CD4-positive, alpha-beta T cell (primary cell): ENCODE measurements around the gene CNBP. TPM values are rescaled to one million over a fixed set of nuclear protein-coding genes. Genes with fewer than 3 reads are reported as not detected.

Source experiments
- ATAC-seq: fragments of 200-7000 bp; cut with Tn5 transposase; one replicate; pipeline ENCODE4 v1.10.0; 2022; ENCODE audit warnings: mild to moderate bottlenecking; ENCODE audit not compliant: poor library complexity
- CTCF ChIA-PET: fragments of 350-600 bp; sonication (Branson Sonifier 250); formaldehyde crosslinking; loops from one replicate; lab custom pipeline; 2021; ENCODE audit warnings: antibody characterized with exemption, inconsistent platforms; lab: Charles Lee
- POLR2A ChIA-PET: fragments of 350-600 bp; sonication (Branson Sonifier 250); formaldehyde crosslinking; loops from one replicate; lab custom pipeline; 2021; ENCODE audit warnings: antibody characterized with exemption, inconsistent platforms; lab: Charles Lee
- DNase-seq, 14 experiments: peaks; one replicate each; pipeline ENCODE4 v3.0.0-alpha.2; 2013 to 2020; ENCODE audit warnings: mixed read lengths in 2 of 14
- H3K27ac ChIP-seq, 2 donors: one replicate each; pipeline versions ENCODE4 v1.5.1 to v1.7.0; 2013; ENCODE audit warnings: low read length in 2 of 2, low read depth in 1 of 2, mild to moderate bottlenecking in 1 of 2
- H3K27me3 ChIP-seq, 2 experiments: 1 replicate in 1 of 2; 2 replicates in 1 of 2; pipeline versions ENCODE4 v1.6.1 to v1.7.0; 2013; ENCODE audit warnings: low read length in 2 of 2, control low read depth in 1 of 2, mild to moderate bottlenecking in 1 of 2, moderate library complexity in 1 of 2; ENCODE audit not compliant: insufficient read depth in 2 of 2, control insufficient read depth in 1 of 2
- H3K36me3 ChIP-seq: one replicate; pipeline ENCODE4 v1.6.1; 2013; ENCODE audit warnings: low read length, control low read depth; ENCODE audit not compliant: insufficient read depth
- H3K4me1 ChIP-seq: one replicate; pipeline ENCODE4 v1.6.1; 2013; ENCODE audit warnings: low read length, control low read depth; ENCODE audit not compliant: insufficient read depth
- H3K4me3 ChIP-seq: one replicate; pipeline ENCODE4 v1.5.1; 2013; ENCODE audit warnings: mild to moderate bottlenecking, low read length, moderate library complexity
- H3K9me3 ChIP-seq, 2 experiments: 1 replicate in 1 of 2; 2 replicates in 1 of 2; pipeline versions ENCODE4 v1.6.1 to v1.7.0; 2013; ENCODE audit warnings: low read length in 2 of 2, mild to moderate bottlenecking in 2 of 2, control low read depth in 1 of 2, moderate library complexity in 1 of 2; ENCODE audit not compliant: control insufficient read depth in 1 of 2, insufficient read depth in 1 of 2
- H3K27ac Mint-ChIP-seq: one replicate; pipeline ENCODE4 v1.8.0; 2020; ENCODE audit warnings: mixed read lengths
- H3K27me3 Mint-ChIP-seq: one replicate; pipeline ENCODE4 v1.8.0; 2021; ENCODE audit warnings: mixed read lengths
- H3K36me3 Mint-ChIP-seq: one replicate; pipeline ENCODE4 v1.8.0; 2021; ENCODE audit warnings: low read depth, mixed read lengths
- H3K4me1 Mint-ChIP-seq: one replicate; pipeline ENCODE4 v1.8.0; 2021; ENCODE audit warnings: low read depth, mixed read lengths
- H3K4me3 Mint-ChIP-seq: one replicate; pipeline ENCODE4 v1.8.0; 2020; ENCODE audit warnings: mild to moderate bottlenecking, mixed read lengths
- H3K9me3 Mint-ChIP-seq: one replicate; pipeline ENCODE4 v1.8.0; 2020; ENCODE audit warnings: mixed read lengths
- CTCF ChIP-seq: fragments of 200-600 bp; IDR thresholded peaks from one replicate; pipeline ENCODE4 v1.8.0; 2022; ENCODE audit warnings: antibody characterized with exemption, mild to moderate bottlenecking
- intact Hi-C, 2 experiments: fragments of 100-400 bp; cut with DNase I in 1 of 2; cut with micrococcal nuclease in 1 of 2; formaldehyde crosslinking; loops; one replicate each; pipeline versions ENCODE4 v1.15.1 to v1.9.0; 2023 to 2025; cut with DNase I, micrococcal nuclease
- total RNA-seq, 174 experiments: library from RNA in 2 of 174; stranded (reverse) in 2 of 174; gene quantifications; one replicate each; pipeline ENCODE4 v1.2.3 and lab custom pipeline; 2021 to 2026

The CNBP gene
- total RNA-seq, 2 experiments from 2014 or later, result 260 to 267 TPM

- no peak for TF ChIP-seq CTCF
- Mint-ChIP-seq H3K9me3 (no peaks in the 10 kb centered on the region), H3K36me3 (no peaks in the 10 kb centered on the region), H3K27ac (no peak overlapping the region), H3K4me1 (no peaks in the 10 kb centered on the region), H3K4me3 (no peak overlapping the region), H3K27me3 (no peaks in the 10 kb centered on the region)
- intact Hi-C loops, result no loop called here
- no peak for ATAC-seq
- DNase-seq, result no peak
- CTCF ChIA-PET, result no interaction called here
- H3K36me3 ChIP-seq, result no peaks in the 10 kb centered on the region
- no peaks in the 10 kb centered on the region for H3K9me3 ChIP-seq
- no peak overlapping the region for H3K27ac ChIP-seq
- H3K27me3 ChIP-seq, result no peaks in the 10 kb centered on the region
- POLR2A ChIA-PET, result no interaction called here
- no peak overlapping the region for H3K4me3 ChIP-seq
- H3K4me1 ChIP-seq, result no peaks in the 10 kb centered on the region
Measured at GRCh38 chr3:129204473-129204872, 20.8 kb upstream of the CNBP start.

DNA sequence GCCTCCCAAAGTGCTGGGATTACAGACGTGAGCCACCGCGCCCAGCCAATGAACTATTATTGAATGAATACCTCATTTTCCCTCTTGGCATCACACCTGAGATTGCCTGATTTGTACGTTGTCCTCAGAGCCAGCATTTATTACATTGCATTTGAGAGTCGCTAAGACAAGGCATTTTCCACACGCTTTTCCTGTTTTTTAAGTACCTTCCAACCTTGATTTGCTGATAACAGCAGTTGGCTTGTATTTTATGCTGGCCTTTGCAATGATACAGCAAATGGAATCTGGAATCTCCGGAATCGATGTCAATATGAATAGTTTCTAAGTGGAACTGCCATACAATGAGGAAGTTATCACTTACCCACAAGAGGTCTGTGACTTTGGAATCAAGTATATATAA, 15.7 kb upstream of the CNBP start:
- TF ChIP-seq CTCF, result no peak
- ChIA-PET CTCF (no interaction called here), POLR2A (no interaction called here)
- H3K36me3 ChIP-seq, result no peaks in the 10 kb centered on the region
- no peak overlapping the region for H3K27ac ChIP-seq
- no peaks in the 10 kb centered on the region for H3K4me1 ChIP-seq
- no peaks in the 10 kb centered on the region for H3K27me3 Mint-ChIP-seq
- no peaks in the 10 kb centered on the region for H3K27me3 ChIP-seq
- H3K4me1 Mint-ChIP-seq, result no peaks in the 10 kb centered on the region
- no peak for DNase-seq
- no peak overlapping the region for H3K27ac Mint-ChIP-seq
- H3K4me3 ChIP-seq, result no peak overlapping the region
- no peaks in the 10 kb centered on the region for H3K36me3 Mint-ChIP-seq
- intact Hi-C loops, result no loop called here
- H3K9me3 ChIP-seq, result no peaks in the 10 kb centered on the region
- H3K9me3 Mint-ChIP-seq, result no peaks in the 10 kb centered on the region
- ATAC-seq, result no peak
- no peak overlapping the region for H3K4me3 Mint-ChIP-seq

- Mint-ChIP-seq H3K36me3 (no peaks in the 10 kb centered on the region), H3K27ac (no peak overlapping the region), H3K9me3 (no peaks in the 10 kb centered on the region), H3K27me3 (no peaks in the 10 kb centered on the region), H3K4me1 (no peaks in the 10 kb centered on the region), H3K4me3 (no peak overlapping the region)
- Histone ChIP-seq H3K27ac (no peak overlapping the region), H3K9me3 (no peaks in the 10 kb centered on the region), H3K4me3 (no peak overlapping the region), H3K4me1 (no peaks in the 10 kb centered on the region), H3K36me3 (no peaks in the 10 kb centered on the region), H3K27me3 (no peaks in the 10 kb centered on the region)
- no peak for TF ChIP-seq CTCF
- DNase-seq (no peak), ATAC-seq (no peak)
- intact Hi-C loops, result no loop called here
- ChIA-PET CTCF (interaction anchor here (1.7 kb wide), 1 partner anchor 48 kb away, joined by 4 read pairs; no protein-coding TSS in a partner anchor), POLR2A (no interaction called here)
Measured at GRCh38 chr3:129197321-129197720, 13.6 kb upstream of the CNBP start.
